Muscle layer of duodenum (tissue), 2 donors: Measurements from ENCODE around the gene TRIM9.

ENCODE experiments used
- H3K27ac ChIP-seq: one replicate; pipeline ENCODE4 v1.7.0; 2013; ENCODE audit warnings: mild to moderate bottlenecking, low read length
- H3K27me3 ChIP-seq: one replicate; pipeline ENCODE4 v1.7.0; 2013; ENCODE audit warnings: low read depth, mild to moderate bottlenecking, control low read depth, low read length
- H3K36me3 ChIP-seq, 2 donors: one replicate each; pipeline ENCODE4 v1.7.0; 2013; ENCODE audit warnings: low read length in 2 of 2, control low read depth in 1 of 2, mild to moderate bottlenecking in 1 of 2; ENCODE audit not compliant: insufficient read depth in 2 of 2, control insufficient read depth in 1 of 2
- H3K4me1 ChIP-seq, 2 donors: one replicate each; pipeline ENCODE4 v1.7.0; 2013; ENCODE audit warnings: low read length in 2 of 2, mild to moderate bottlenecking in 2 of 2, control low read depth in 1 of 2, moderate library complexity in 1 of 2; ENCODE audit not compliant: insufficient read depth in 2 of 2, control insufficient read depth in 1 of 2
- H3K4me3 ChIP-seq, 2 donors: one replicate each; pipeline ENCODE4 v1.7.0; 2013; ENCODE audit warnings: low read length in 2 of 2, low read depth in 1 of 2, mild to moderate bottlenecking in 1 of 2
- H3K9me3 ChIP-seq, 2 donors: one replicate each; pipeline ENCODE4 v1.7.0; 2013; ENCODE audit warnings: low read length in 2 of 2, control low read depth in 1 of 2, mild to moderate bottlenecking in 1 of 2; ENCODE audit not compliant: control insufficient read depth in 1 of 2
- donor health status: healthy.

TRIM9 gene

DNA sequence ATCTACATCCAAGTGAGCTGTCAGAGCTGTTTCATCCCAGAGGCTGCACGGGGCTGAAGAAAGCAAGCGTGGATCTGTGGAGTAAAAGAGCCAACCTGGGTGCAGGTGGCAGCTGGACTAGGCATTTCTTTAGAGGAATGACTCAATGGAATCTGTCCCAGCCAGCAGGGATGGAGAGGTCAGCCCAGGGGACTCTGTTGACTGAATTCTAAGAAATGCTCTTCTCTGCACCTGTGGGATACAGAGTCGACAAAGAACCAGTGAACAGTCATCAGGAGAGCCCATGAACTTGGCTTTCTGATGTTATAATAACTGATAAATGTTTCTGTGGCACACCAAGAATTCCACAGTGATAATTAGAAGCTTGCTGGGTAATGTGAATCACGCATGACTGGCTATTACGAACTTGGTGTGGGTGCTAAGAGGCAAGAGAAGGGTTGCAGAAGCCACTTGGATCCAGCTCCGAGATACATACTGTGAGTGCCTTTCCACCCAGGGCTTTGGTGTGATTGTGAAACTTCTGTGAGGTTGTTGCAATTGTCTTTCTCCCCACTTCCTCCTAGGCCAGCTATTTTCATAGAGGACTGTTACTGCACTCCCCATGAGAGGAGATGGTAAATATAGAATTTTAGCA is 166.8 kb downstream of the TRIM9 start:
- peaks cover 12 to 48% of the 10 kb centered on the region in 2 donors for H3K36me3 ChIP-seq
- no peak overlapping the region for H3K27ac ChIP-seq
- H3K27me3 ChIP-seq = no peaks in the 10 kb centered on the region
- H3K4me3 ChIP-seq = no peak overlapping the region
- no peaks in the 10 kb centered on the region for H3K9me3 ChIP-seq
- no peaks in the 10 kb centered on the region for H3K4me1 ChIP-seq

DNA sequence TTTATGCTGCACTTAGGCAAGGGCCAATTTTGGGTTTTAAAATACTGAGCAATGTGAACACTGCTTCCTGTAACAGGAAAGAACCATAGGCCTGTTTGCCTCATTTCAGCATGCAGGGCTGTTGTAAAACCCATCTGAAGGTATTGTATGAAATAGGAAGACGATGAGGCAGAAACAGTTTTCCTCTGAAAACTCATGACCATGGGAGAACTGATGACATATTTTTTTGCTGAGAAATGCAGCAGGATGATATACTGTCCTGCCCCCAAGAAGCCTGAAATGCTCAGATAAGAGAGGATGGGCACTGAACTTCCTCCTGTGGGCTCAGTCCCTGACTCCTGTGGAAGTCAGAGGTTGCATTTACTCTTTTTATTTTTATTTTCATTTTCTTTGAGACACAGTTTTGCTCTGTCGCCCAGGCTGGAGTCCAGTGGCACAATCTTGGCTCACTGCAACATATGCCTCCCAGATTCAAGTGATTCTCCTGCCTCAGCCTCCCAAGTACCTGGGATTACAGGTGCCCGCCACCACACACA is 168.0 kb downstream of the TRIM9 start:
- no peaks in the 10 kb centered on the region for H3K9me3 ChIP-seq
- peaks cover 23 to 50% of the 10 kb centered on the region in 2 donors for H3K36me3 ChIP-seq
- no peak overlapping the region for H3K27ac ChIP-seq

More for the DNA sequence above, 168.0 kb downstream of the TRIM9 start:
- Histone ChIP-seq H3K4me3 (no peak overlapping the region), H3K27me3 (no peaks in the 10 kb centered on the region), H3K4me1 (no peaks in the 10 kb centered on the region)
